Spinal cord (tissue), 10 donors: ENCODE measurements around the gene FRMD8. TPM values are rescaled to one million over a fixed set of nuclear protein-coding genes. Genes with fewer than 3 reads are reported as not detected.
"Not testable (repeated sequence)": the region's sequence is repeated elsewhere in the genome, so short reads cannot be mapped to it uniquely, and the experiment has no call there.

Experiments used
- DNase-seq, 6 donors: peaks; one replicate each; pipeline versions ENCODE4 v3.0.0 to v3.0.0-alpha.2; 2013 to 2015; ENCODE audit warnings: low spot score in 6 of 6, low read depth in 4 of 6
- H3K27ac ChIP-seq: one replicate; pipeline ENCODE4 v1.5.1; 2013; ENCODE audit warnings: low read depth, low read length, control low read depth
- H3K27me3 ChIP-seq: one replicate; pipeline ENCODE4 v1.6.1; 2013; ENCODE audit warnings: low read length; ENCODE audit not compliant: control insufficient read depth, insufficient read depth
- H3K36me3 ChIP-seq: one replicate; pipeline ENCODE4 v1.6.1; 2013; ENCODE audit warnings: low read length; ENCODE audit not compliant: control insufficient read depth, insufficient read depth
- H3K4me1 ChIP-seq: one replicate; pipeline ENCODE4 v1.6.1; 2013; ENCODE audit warnings: low read length; ENCODE audit not compliant: control insufficient read depth, insufficient read depth
- H3K4me3 ChIP-seq: one replicate; pipeline ENCODE4 v1.5.1; 2013; ENCODE audit warnings: low read depth, low read length, control low read depth
- H3K9me3 ChIP-seq: one replicate; pipeline ENCODE4 v1.6.1; 2013; ENCODE audit warnings: low read length; ENCODE audit not compliant: control insufficient read depth, insufficient read depth
- WGBS: methylation state at CpG from one replicate; pipeline ENCODE4 v1.1.5; 2013; ENCODE audit warnings: missing lambda C conversion rate; ENCODE audit not compliant: insufficient coverage; 5-methylcytosine and 5-hydroxymethylcytosine counted together
- polyA plus RNA-seq, 2 donors: library from polyadenylated mRNA; unstranded; fragments of 120-200 nt; gene quantifications; one replicate each; pipeline ENCODE4 v1.2.1, GENCODE V29; 2013; ENCODE audit not compliant: insufficient read length in 2 of 2
- total RNA-seq, 2 donors: library from RNA; depleted of rRNA in 1 of 2; stranded (reverse); fragments of 120-200 nt in 1 of 2; fragments of >200 nt in 1 of 2; gene quantifications; one replicate each; pipeline versions ENCODE4 v1.2.3 to v1.2.4, GENCODE V29; 2013 to 2014
- donor health status: healthy.

Gene FRMD8
- total and polyA plus RNA-seq, 4 donors, result 16.3 to 19.3 (median 17.7) TPM

GRCh38 chr11:65448418-65449105 is 62.1 kb downstream of the FRMD8 start:
- Histone ChIP-seq H3K4me1 (no peaks in the 10 kb centered on the region), H3K36me3 (peaks cover 35% of the 10 kb centered on the region), H3K4me3 (no peak overlapping the region), H3K9me3 (no peaks in the 10 kb centered on the region), H3K27me3 (no peaks in the 10 kb centered on the region), H3K27ac (no peak overlapping the region)
- DNase-seq, result no peak
- WGBS, result 60% methylated on average over 3 of the region's 3 CpGs

GRCh38 chr11:65451301-65451700 is 64.9 kb downstream of the FRMD8 start:
- H3K36me3 ChIP-seq, H3K9me3 ChIP-seq, H3K27ac ChIP-seq, DNase-seq, H3K27me3 ChIP-seq, H3K4me3 ChIP-seq: not testable (repeated sequence)
- peaks cover 20% of the 10 kb centered on the region for H3K4me1 ChIP-seq
- no CpG with 5 or more reads among the region's 30 CpGs for WGBS

GRCh38 chr11:65452259-65452658 is 65.8 kb downstream of the FRMD8 start:
- not testable (repeated sequence) for H3K27ac ChIP-seq, H3K4me3 ChIP-seq, H3K36me3 ChIP-seq, H3K9me3 ChIP-seq, DNase-seq, H3K27me3 ChIP-seq
- WGBS, result 60% methylated on average over 1 of the region's 3 CpGs
- peaks cover 20% of the 10 kb centered on the region for H3K4me1 ChIP-seq

- Histone ChIP-seq H3K4me1 (peaks cover 20% of the 10 kb centered on the region), H3K9me3 (no peaks in the 10 kb centered on the region), H3K36me3 (no peaks in the 10 kb centered on the region), H3K27me3 (no peaks in the 10 kb centered on the region), H3K4me3 (no peak overlapping the region), H3K27ac (peak overlapping the region; percentile 42)
- no peak for DNase-seq
- WGBS, result 66% methylated on average over 7 of the region's 8 CpGs
These were observed 66.5 kb downstream of the FRMD8 start for GRCh38 chr11:65452806-65453490.

GRCh38 chr11:65454311-65454695 is 67.9 kb downstream of the FRMD8 start:
- DNase-seq, result no peak
- 92% methylated on average over 9 of the region's 10 CpGs for WGBS
- Histone ChIP-seq H3K27me3 (no peaks in the 10 kb centered on the region), H3K9me3 (no peaks in the 10 kb centered on the region), H3K27ac (peak overlapping the region; percentile 87), H3K4me3 (peak overlapping the region; percentile 82), H3K36me3 (no peaks in the 10 kb centered on the region), H3K4me1 (peaks cover 20% of the 10 kb centered on the region)

GRCh38 chr11:65454696-65455456 is 68.4 kb downstream of the FRMD8 start:
- H3K36me3 ChIP-seq, result no peaks in the 10 kb centered on the region
- no peaks in the 10 kb centered on the region for H3K27me3 ChIP-seq
- no peaks in the 10 kb centered on the region for H3K9me3 ChIP-seq
- WGBS, result 6% methylated on average over 47 of the region's 47 CpGs
- peak overlapping the region; percentile 82 for H3K4me3 ChIP-seq
- H3K4me1 ChIP-seq, result peaks cover 20% of the 10 kb centered on the region
- H3K27ac ChIP-seq, result peak overlapping the region; percentile 87
- peak in 5 of 6 donors; percentile 69 to 94 (median 79) for DNase-seq

GRCh38 chr11:65456418-65456817 is 70.0 kb downstream of the FRMD8 start:
- H3K27me3 ChIP-seq, result no peaks in the 10 kb centered on the region
- no peaks in the 10 kb centered on the region for H3K36me3 ChIP-seq
- DNase-seq, result no peak
- H3K4me1 ChIP-seq, result peaks cover 20% of the 10 kb centered on the region
- no peaks in the 10 kb centered on the region for H3K9me3 ChIP-seq
- H3K4me3 ChIP-seq, result no peak overlapping the region
- H3K27ac ChIP-seq, result no peak overlapping the region
- WGBS, result 90% methylated on average over 2 of the region's 3 CpGs

- no peaks in the 10 kb centered on the region for H3K27me3 ChIP-seq
- H3K4me1 ChIP-seq, result peaks cover 15% of the 10 kb centered on the region
- no peak overlapping the region for H3K27ac ChIP-seq
- H3K36me3 ChIP-seq, result no peaks in the 10 kb centered on the region
- DNase-seq, result no peak
- 42% methylated on average over 7 of the region's 7 CpGs for WGBS
- H3K9me3 ChIP-seq, result no peaks in the 10 kb centered on the region
- no peak overlapping the region for H3K4me3 ChIP-seq
These were observed 73.1 kb downstream of the FRMD8 start for GRCh38 chr11:65459552-65459951.
